COR-L47 (cell line): ENCODE measurements around the gene WDR19.
"Not testable (repeated sequence)": the region's sequence is repeated elsewhere in the genome, so short reads cannot be mapped to it uniquely, and the experiment has no call there.

ENCODE experiments used
- DNase-seq: peaks from one replicate; lab custom pipeline; 2025; lab: John Stamatoyannopoulos, UW

WDR19 gene

GRCh38 chr4:39181905-39182638, at the start of gene WDR19:
WDR19 (plus strand) TSS chr4:39182529; CDS start chr4:39182558, 29 bp downstream.
- peak; percentile 99 for DNase-seq

GRCh38 chr4:39133623-39134022, 48.7 kb upstream of the WDR19 start:
- no peak for DNase-seq

GRCh38 chr4:39134683-39135306, 47.5 kb upstream of the WDR19 start:
- no peak for DNase-seq

- not testable (repeated sequence) for DNase-seq
These were observed 44.1 kb upstream of the WDR19 start for GRCh38 chr4:39138227-39138626.

GRCh38 chr4:39146211-39146610, 36.1 kb upstream of the WDR19 start:
- DNase-seq = no peak

- DNase-seq = no peak
These were observed 28.3 kb upstream of the WDR19 start for GRCh38 chr4:39154009-39154408.

- no peak for DNase-seq
These were observed 24.8 kb upstream of the WDR19 start for GRCh38 chr4:39157520-39157919.

- DNase-seq = no peak
These were observed 16.2 kb upstream of the WDR19 start for GRCh38 chr4:39166177-39166576.

GRCh38 chr4:39166669-39167068, 15.7 kb upstream of the WDR19 start:
- DNase-seq = no peak

GRCh38 chr4:39169426-39169825, 12.9 kb upstream of the WDR19 start:
- no peak for DNase-seq

- DNase-seq = no peak
These were observed 12.0 kb upstream of the WDR19 start for GRCh38 chr4:39170301-39170700.

GRCh38 chr4:39178706-39179105, 3.6 kb upstream of the WDR19 start:
- DNase-seq = no peak

GRCh38 chr4:39179681-39180080, 2.6 kb upstream of the WDR19 start:
- no peak for DNase-seq

GRCh38 chr4:39180629-39181028, 1.7 kb upstream of the WDR19 start:
- DNase-seq = not testable (repeated sequence)

GRCh38 chr4:39181520-39181904, 817 bp upstream of the WDR19 start:
- no peak for DNase-seq

- DNase-seq = no peak
These were observed 19.6 kb downstream of the WDR19 start for GRCh38 chr4:39201963-39202362.

- no peak for DNase-seq
These were observed 22.2 kb downstream of the WDR19 start for GRCh38 chr4:39204543-39204942.

- no peak for DNase-seq
These were observed 22.7 kb downstream of the WDR19 start for GRCh38 chr4:39205000-39205399.

GRCh38 chr4:39205476-39205875, 23.1 kb downstream of the WDR19 start:
- no peak for DNase-seq

- DNase-seq = no peak
These were observed 45.6 kb downstream of the WDR19 start for GRCh38 chr4:39227906-39228305.

- DNase-seq = no peak
These were observed 46.0 kb downstream of the WDR19 start for GRCh38 chr4:39228377-39228776.

GRCh38 chr4:39230462-39230861, 48.1 kb downstream of the WDR19 start:
- DNase-seq = no peak

GRCh38 chr4:39231660-39232059, 49.3 kb downstream of the WDR19 start:
- no peak for DNase-seq

GRCh38 chr4:39232100-39232499, 49.8 kb downstream of the WDR19 start:
- no peak for DNase-seq
